Fibroblast of mammary gland (primary cell): ENCODE results near the gene POU5F1.
A peak's percentile ranks its signal among the peaks of the same experiment; 100 is the strongest.

Source experiments
- DNase-seq: peaks from one replicate; pipeline ENCODE4 v3.0.0-alpha.2; 2010; ENCODE audit warnings: low read depth
- H3K4me3 ChIP-seq: 2 replicates; pipeline ENCODE4 v1.5.1; 2011; ENCODE audit warnings: low read depth, mild to moderate bottlenecking, low read length, moderate library complexity; ENCODE audit not compliant: control insufficient read depth
- CTCF ChIP-seq: conservative IDR thresholded peaks from 2 replicates; pipeline ENCODE4 v1.5.1; 2011; ENCODE audit warnings: low read depth, low read length, inconsistent platforms; ENCODE audit not compliant: control insufficient read depth, insufficient read depth

The POU5F1 gene

GRCh38 chr6:31158863-31159855, 11.3 kb downstream of the POU5F1 start:
- peak overlapping the region; percentile 88 for H3K4me3 ChIP-seq
- TF ChIP-seq CTCF, result no peak
- DNase-seq, result peak; percentile 24

- H3K4me3 ChIP-seq, result peak within 1 kb of the TSS; percentile 88
- no peak for TF ChIP-seq CTCF
- peak; percentile 99 for DNase-seq
These were observed 12.2 kb downstream of the POU5F1 start, which contains the start of gene TCF19 for GRCh38 chr6:31158140-31158862. TCF19 (plus strand) TSS chr6:31158589; CDS start chr6:31159470, 881 bp downstream.

- no peak for DNase-seq
- peak within 1 kb of the TSS; percentile 88 for H3K4me3 ChIP-seq
These were observed 12.9 kb downstream of the POU5F1 start, which contains the start of gene CCHCR1 for GRCh38 chr6:31157513-31158139. CCHCR1 (minus strand) TSS chr6:31157802; CDS start chr6:31157600, 202 bp downstream.

DNA sequence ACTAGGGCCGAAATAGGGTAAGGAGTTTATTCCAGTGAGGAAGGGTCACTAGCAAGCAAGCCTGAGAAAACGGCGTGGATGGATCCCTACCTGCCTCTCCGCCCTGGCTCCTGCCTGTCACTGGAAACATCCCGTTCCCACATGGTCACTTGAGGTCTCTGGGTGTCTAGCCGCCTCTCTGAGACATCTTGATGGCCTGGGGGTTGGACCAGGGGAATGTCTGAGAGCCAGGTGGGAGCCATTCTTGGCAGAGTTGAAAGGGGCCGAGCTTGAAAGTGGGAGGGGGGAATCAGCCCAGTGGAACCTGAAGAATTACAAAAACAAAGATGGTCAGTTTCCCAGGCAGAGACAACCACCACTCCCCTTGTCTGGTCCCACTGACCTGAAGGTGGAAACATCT, 13.8 kb downstream of the POU5F1 start:
- no peak overlapping the region for H3K4me3 ChIP-seq
- DNase-seq, result no peak
- no peak for TF ChIP-seq CTCF

More at GRCh38 chr6:31157513-31158139, 12.9 kb downstream of the POU5F1 start, which contains the start of gene CCHCR1:
- TF ChIP-seq CTCF, result no peak

DNA sequence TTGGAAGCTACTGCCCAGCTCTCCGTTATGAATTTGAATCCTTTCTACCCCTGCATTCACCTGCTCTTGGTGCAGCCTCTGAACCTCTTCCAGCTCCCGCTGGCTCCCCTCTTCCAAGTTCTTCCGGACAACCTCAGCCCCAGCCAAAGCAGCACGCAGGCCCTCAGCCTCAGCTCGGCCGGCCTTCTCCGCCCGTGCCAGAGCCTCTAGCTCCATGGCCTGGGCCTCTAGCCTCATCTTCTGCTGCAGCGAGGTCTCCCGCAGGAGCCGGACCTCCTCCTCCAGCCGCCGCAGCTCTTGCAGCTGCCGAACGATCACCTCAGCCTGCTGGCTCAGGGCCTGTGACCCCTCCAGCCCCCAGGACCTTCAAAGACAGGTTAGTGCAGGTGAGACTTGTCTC, 16.0 kb downstream of the POU5F1 start:
- no peak for DNase-seq
- H3K4me3 ChIP-seq, result no peak overlapping the region
- TF ChIP-seq CTCF, result no peak

DNA sequence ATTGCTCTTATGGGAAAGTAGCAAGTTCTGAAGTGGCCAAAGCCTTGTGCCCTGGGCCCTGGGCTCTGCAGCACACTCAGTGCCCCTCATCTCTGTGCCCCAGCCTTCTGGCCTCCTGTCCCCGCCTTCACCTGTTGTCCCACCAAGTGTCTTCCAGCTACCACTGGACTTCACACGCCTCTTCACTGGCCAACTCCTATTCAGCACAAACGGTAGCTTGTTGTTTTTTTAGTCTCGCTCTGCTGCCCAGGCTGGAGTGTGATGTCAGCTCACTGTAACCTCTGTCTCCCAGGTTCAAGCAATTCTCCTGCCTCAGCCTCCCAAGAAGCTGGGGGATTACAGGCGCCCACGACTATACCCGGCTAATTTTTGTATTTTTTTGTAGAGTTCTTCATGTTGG, 17.7 kb downstream of the POU5F1 start:
- no peak for TF ChIP-seq CTCF
- no peak for DNase-seq

More for the DNA sequence above, 17.7 kb downstream of the POU5F1 start:
- no peak overlapping the region for H3K4me3 ChIP-seq
